ENCODE measurements around the gene IGF1R. TPM values are rescaled to one million over a fixed set of nuclear protein-coding genes. Genes with fewer than 3 reads are reported as not detected.

Gene IGF1R
- total and polyA plus RNA-seq, 2 of the 8 experiments (the other 6 are each of a cell fraction or from before 2014, with no cell fraction given): 32.9 to 109 TPM

DNA sequence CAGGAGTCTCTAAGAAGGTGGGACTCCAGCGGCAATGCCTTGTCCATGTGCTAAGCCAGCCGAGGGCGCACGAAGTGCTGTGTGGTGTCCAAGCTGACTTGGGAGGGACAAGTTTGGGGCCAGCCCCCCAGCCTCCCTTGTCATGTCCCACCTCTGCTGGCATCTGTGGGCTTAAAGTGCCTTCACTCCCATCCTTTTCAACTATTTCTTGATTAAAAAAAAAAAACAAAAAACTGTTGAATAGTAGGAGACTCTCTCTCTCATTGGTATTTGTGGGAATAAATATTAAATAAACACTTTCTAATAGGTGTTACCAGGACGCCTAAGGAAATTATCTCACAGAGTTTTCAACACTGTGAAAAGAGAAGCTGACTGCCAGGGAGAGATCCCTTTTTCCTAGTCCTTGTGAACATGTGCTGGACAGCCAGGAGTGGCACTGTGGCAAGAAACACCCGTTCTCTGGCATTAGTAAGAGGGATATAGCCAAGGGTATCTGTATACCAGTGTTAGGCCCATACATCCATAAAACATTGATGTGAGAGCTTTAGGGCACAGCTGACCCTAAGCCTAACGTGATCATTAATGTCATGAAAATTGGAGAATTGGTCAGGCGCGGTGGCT, 158.0 kb downstream of the IGF1R start:
- H4K20me1 ChIP-seq (replicated peaks in 1 of 2; ENCODE audit: control insufficient read depth in 1 of 2, insufficient read depth in 2 of 2, low read length in 2 of 2): peaks cover 9 to 20% of the 10 kb centered on the region in 2 experiments
- peaks cover 23% of the 10 kb centered on the region for H3K79me1 ChIP-seq (ENCODE audit: low read depth, low read length)
- H2BK5ac ChIP-seq (ENCODE audit: low read depth, low read length): no peak overlapping the region
- H3K27ac ChIP-seq (ENCODE audit: low read depth, low read length): no peak overlapping the region
- 91% methylated on average over 9 of the region's 9 CpGs; no CpG with 5 or more reads in 1 of the 2 experiments for WGBS, 2 experiments (ENCODE audit: extremely low coverage in 1 of 2, insufficient coverage in 1 of 2, insufficient read length in 1 of 2, insufficient replicate concordance in 2 of 2, low coverage in 1 of 2, low lambda C conversion rate in 2 of 2, missing lambda C conversion rate in 1 of 2)
- no peak overlapping the region for H3K14ac ChIP-seq (ENCODE audit: insufficient read length)
- H4K5ac ChIP-seq (ENCODE audit: insufficient read length, low read depth, low read length): no peak overlapping the region
- H2BK20ac ChIP-seq (ENCODE audit: low read length): no peak overlapping the region
- no peak overlapping the region for H2AFZ ChIP-seq (ENCODE audit: low read length)
- ChIA-PET POLR2A (ENCODE audit: partially characterized antibody) (interaction anchor here (0.9 kb wide), 1 partner anchor 32 kb away, joined by 3 read pairs; no protein-coding TSS in a partner anchor), CTCF (ENCODE audit: partially characterized antibody) (interaction anchor here (0.7 to 5.0 kb wide), 9 partner anchors 10 to 187 kb away, joined by 3 to 30 read pairs (median 9); no protein-coding TSS in a partner anchor)
- no peak overlapping the region for H2AK5ac ChIP-seq (ENCODE audit: low read depth, low read length)
- 0 out of 2 replicates have a peak overlapping the region, but pooled peaks have one; percentile 9 for H2BK12ac ChIP-seq (ENCODE audit: low read depth, low read length)
- no peak overlapping the region for H4K91ac ChIP-seq (replicated peaks; ENCODE audit: insufficient read length, low read length)
- H3K9ac ChIP-seq (replicated peaks in 1 of 4; ENCODE audit: extremely low read depth in 1 of 4, low read depth in 3 of 4, low read length in 3 of 4): no peak overlapping the region
- DNase-seq (ENCODE audit: low read depth in 1 of 2, low spot score in 2 of 2): no peak
- H2BK15ac ChIP-seq (ENCODE audit: low read length): no peak overlapping the region
- no peak for FAIRE-seq
- no peak overlapping the region for H3K4me2 ChIP-seq (ENCODE audit: insufficient read depth in 1 of 2, low read depth in 2 of 2, low read length in 2 of 2)
- no peak overlapping the region for H3K23ac ChIP-seq (ENCODE audit: insufficient read length)
- no peaks in the 10 kb centered on the region for H3K23me2 ChIP-seq (ENCODE audit: low read depth, low read length)
- 0 out of 2 replicates have a peak overlapping the region, but pooled peaks have one; percentile 62 for H3K18ac ChIP-seq (ENCODE audit: extremely low read depth, low read length)
- no peaks in the 10 kb centered on the region for H3K36me3 ChIP-seq (ENCODE audit: control insufficient read depth in 2 of 4, insufficient read depth in 4 of 4, low read length in 3 of 4)
- H3K4me1 ChIP-seq (replicated peaks in 1 of 4; ENCODE audit: control insufficient read depth in 3 of 4, insufficient read depth in 4 of 4, low read length in 3 of 4): peaks cover 8 to 28% (median 17%) of the 10 kb centered on the region in 4 experiments
- no peak overlapping the region for H3K4ac ChIP-seq (replicated peaks; ENCODE audit: insufficient read length, low read depth, low read length)
- H3K9me3 ChIP-seq (ENCODE audit: insufficient read depth in 2 of 2, low read depth in 1 of 2, low read length in 1 of 2): no peaks in the 10 kb centered on the region
- H3K27me3 ChIP-seq (replicated peaks in 1 of 4; ENCODE audit: control insufficient read depth in 3 of 4, extremely low read depth in 1 of 4, insufficient read depth in 3 of 4, low read length in 3 of 4): no peaks in the 10 kb centered on the region
- H3K79me2 ChIP-seq (ENCODE audit: control insufficient read depth in 1 of 2, insufficient read depth in 2 of 2, low read length in 2 of 2): peaks cover 3 to 95% of the 10 kb centered on the region in 2 experiments; a peak in 3 of 4 replicates
- H3K56ac ChIP-seq (replicated peaks; ENCODE audit: insufficient read length, low read depth, low read length): no peak overlapping the region
- H4K8ac ChIP-seq (ENCODE audit: extremely low read depth, insufficient read depth, low read length): no peak overlapping the region
- no peak overlapping the region for H2BK120ac ChIP-seq (replicated peaks; ENCODE audit: low read depth, low read length)
- no peak overlapping the region for H3K4me3 ChIP-seq (ENCODE audit: extremely low read depth in 1 of 4, insufficient read depth in 2 of 4, low read depth in 3 of 4, low read length in 4 of 4)
- TF ChIP-seq SUZ12 (IDR thresholded peaks at IDR 0.05; ENCODE audit: low read length) (no peak), CBX5 (IDR thresholded peaks at IDR 0.05; ENCODE audit: low read depth, low read length) (no peak), SIX5 (IDR thresholded peaks at IDR 0.05; ENCODE audit: low read depth, low read length) (no peak), POLR2AphosphoS5 (IDR thresholded peaks at IDR 0.05; ENCODE audit: low read depth, low read length) (no peak), HDAC2 (IDR thresholded peaks at IDR 0.05; ENCODE audit: borderline replicate concordance in 1 of 2, low read depth in 2 of 2, low read length in 2 of 2) (no peak), TEAD4 (IDR thresholded peaks at IDR 0.05; ENCODE audit: low read depth, low read length) (no peak)
- TF ChIP-seq, protein P1, sequence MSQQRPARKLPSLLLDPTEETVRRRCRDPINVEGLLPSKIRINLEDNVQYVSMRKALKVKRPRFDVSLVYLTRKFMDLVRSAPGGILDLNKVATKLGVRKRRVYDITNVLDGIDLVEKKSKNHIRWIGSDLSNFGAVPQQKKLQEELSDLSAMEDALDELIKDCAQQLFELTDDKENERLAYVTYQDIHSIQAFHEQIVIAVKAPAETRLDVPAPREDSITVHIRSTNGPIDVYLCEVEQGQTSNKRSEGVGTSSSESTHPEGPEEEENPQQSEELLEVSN (IDR thresholded peaks at IDR 0.05): peak; percentile 25; the same call in 1 of the 2 replicates
- TF ChIP-seq, protein P2, sequence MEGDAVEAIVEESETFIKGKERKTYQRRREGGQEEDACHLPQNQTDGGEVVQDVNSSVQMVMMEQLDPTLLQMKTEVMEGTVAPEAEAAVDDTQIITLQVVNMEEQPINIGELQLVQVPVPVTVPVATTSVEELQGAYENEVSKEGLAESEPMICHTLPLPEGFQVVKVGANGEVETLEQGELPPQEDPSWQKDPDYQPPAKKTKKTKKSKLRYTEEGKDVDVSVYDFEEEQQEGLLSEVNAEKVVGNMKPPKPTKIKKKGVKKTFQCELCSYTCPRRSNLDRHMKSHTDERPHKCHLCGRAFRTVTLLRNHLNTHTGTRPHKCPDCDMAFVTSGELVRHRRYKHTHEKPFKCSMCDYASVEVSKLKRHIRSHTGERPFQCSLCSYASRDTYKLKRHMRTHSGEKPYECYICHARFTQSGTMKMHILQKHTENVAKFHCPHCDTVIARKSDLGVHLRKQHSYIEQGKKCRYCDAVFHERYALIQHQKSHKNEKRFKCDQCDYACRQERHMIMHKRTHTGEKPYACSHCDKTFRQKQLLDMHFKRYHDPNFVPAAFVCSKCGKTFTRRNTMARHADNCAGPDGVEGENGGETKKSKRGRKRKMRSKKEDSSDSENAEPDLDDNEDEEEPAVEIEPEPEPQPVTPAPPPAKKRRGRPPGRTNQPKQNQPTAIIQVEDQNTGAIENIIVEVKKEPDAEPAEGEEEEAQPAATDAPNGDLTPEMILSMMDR (IDR thresholded peaks at IDR 0.05; ENCODE audit: control extremely low read depth in 1 of 3, insufficient read depth in 1 of 3, low read depth in 1 of 3, low read length in 3 of 3): no peak
- TF ChIP-seq, protein P3, sequence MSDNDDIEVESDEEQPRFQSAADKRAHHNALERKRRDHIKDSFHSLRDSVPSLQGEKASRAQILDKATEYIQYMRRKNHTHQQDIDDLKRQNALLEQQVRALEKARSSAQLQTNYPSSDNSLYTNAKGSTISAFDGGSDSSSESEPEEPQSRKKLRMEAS (IDR thresholded peaks at IDR 0.05): peak; percentile 39; the same call in 1 of the 2 replicates
